Measurements from ENCODE around the gene TRIM49D2. TPM values are rescaled to one million over a fixed set of nuclear protein-coding genes. Genes with fewer than 3 reads are reported as not detected.
"Not testable (repeated sequence)": the region's sequence is repeated elsewhere in the genome, so short reads cannot be mapped to it uniquely, and the experiment has no call there.

Gene TRIM49D2
- total RNA-seq = not detected

GRCh38 chr11:89923764-89924163 lies at the start of gene TRIM49D2:
Gene TRIM49D2, plus strand, starts transcription at chr11:89924064. Its CDS starts 2,698 bp downstream, at chr11:89926762.
- DNase-seq (ENCODE audit: low read depth in 2 of 3, low spot score in 2 of 3) = not testable (repeated sequence)

GRCh38 chr11:89877511-89877910 lies 46.4 kb upstream of the TRIM49D2 start:
- not testable (repeated sequence) for DNase-seq (ENCODE audit: low read depth in 2 of 3, low spot score in 2 of 3)

GRCh38 chr11:89893245-89893644 lies 30.6 kb upstream of the TRIM49D2 start:
- DNase-seq (ENCODE audit: low read depth in 2 of 3, low spot score in 2 of 3) = not testable (repeated sequence)

- DNase-seq (ENCODE audit: low read depth in 2 of 3, low spot score in 2 of 3) = not testable (repeated sequence)
Measured at GRCh38 chr11:89900809-89901208, 23.1 kb upstream of the TRIM49D2 start.

GRCh38 chr11:89922195-89922660 lies 1.6 kb upstream of the TRIM49D2 start, which contains the start of gene TRIM49D1:
Gene TRIM49D1, minus strand, starts transcription at chr11:89922245. Its CDS starts 4,535 bp downstream, at chr11:89917710.
- no peak for DNase-seq (ENCODE audit: low read depth in 2 of 3, low spot score in 2 of 3)

- not testable (repeated sequence) for DNase-seq (ENCODE audit: low read depth in 2 of 3, low spot score in 2 of 3)
Measured at GRCh38 chr11:89960833-89961232, 37.0 kb downstream of the TRIM49D2 start.

GRCh38 chr11:89965737-89966136 lies 41.9 kb downstream of the TRIM49D2 start, which contains the start of gene TRIM64:
Gene TRIM64, plus strand, starts transcription at chr11:89966037. Its CDS starts 2,467 bp downstream, at chr11:89968504.
- DNase-seq (ENCODE audit: low read depth in 2 of 3, low spot score in 2 of 3) = not testable (repeated sequence)

Small RNA genes within 50 kb of the gene (small RNA-seq; reads per million reads assigned to genes)
- gene AP004607.1 = not detected

Other genes starting within 250 kb of the TRIM49D2 start
- gene TRIM77, start 213.8 kb upstream of the TRIM49D2 start, total RNA-seq = not detected
- gene TRIM49, start 115.5 kb upstream of the TRIM49D2 start, total RNA-seq = under 0.01 TPM
- not detected for gene TRIM64B, start 45.6 kb upstream of the TRIM49D2 start, total RNA-seq
- not detected for gene TRIM49D1, start 1.8 kb upstream of the TRIM49D2 start, total RNA-seq
- not detected for gene TRIM64, start 42.0 kb downstream of the TRIM49D2 start, total RNA-seq
- gene TRIM49C, start 107.0 kb downstream of the TRIM49D2 start, total RNA-seq = not detected
- not detected for gene UBTFL1, start 161.9 kb downstream of the TRIM49D2 start, total RNA-seq
- 0.81 TPM for gene NAALAD2, start 210.6 kb downstream of the TRIM49D2 start, total RNA-seq